ENCODE measurements around the gene CTU2. TPM values are rescaled to one million over a fixed set of nuclear protein-coding genes. Genes with fewer than 3 reads are reported as not detected.

The CTU2 gene
- total and polyA plus RNA-seq, 9 donors, result 9.5 to 17.0 (median 12.9) TPM

DNA sequence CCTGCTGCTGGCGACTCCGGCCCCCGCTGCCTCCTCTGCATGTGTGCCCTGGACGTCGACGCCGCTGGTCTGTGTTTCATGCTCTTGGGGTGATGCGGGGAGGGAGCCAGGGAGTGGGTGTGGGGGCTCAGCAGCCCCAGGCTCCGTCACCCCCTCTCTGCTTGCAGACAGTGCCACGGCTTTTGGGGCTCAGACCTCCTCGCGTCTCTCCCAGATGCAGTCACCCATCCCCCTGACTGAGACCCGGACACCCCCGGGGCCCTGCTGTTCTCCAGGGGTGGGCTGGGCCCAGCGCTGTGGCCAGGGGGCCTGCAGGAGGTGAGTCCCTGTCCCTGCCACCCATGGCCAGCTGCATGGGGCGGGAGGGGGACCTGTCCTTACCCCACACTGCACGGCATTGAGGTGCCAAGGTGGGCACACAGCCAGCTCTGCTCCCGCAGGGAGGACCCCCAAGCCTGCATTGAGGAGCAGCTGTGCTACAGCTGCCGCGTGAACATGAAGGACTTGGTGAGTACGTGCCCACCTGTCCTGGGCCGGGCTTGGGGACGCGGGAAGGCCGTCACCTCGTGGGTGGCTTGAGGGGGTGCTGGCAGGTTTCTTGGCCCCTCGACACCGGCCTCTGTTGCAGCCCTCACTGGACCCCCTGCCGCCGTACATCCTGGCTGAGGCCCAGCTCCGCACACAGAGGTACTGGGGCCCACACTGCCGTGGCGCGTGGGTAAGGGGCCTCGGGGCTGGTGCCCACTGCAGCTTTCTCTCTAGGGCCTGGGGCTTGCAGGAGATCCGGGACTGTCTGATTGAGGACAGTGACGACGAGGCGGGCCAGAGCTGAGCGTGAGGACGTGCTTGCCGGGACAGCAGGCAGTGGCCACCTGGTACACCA, 8.4 kb downstream of the CTU2 start:
- DNase-seq, result no peak
- no peaks in the 10 kb centered on the region for H3K27me3 ChIP-seq (ENCODE audit: control insufficient read depth, insufficient read depth, low read length)
- H3K4me1 ChIP-seq (ENCODE audit: control insufficient read depth, insufficient read depth, low read length), result peaks cover 10% of the 10 kb centered on the region
- 84% methylated on average over 32 of the region's 42 CpGs for WGBS (ENCODE audit: insufficient coverage)
- H3K27ac ChIP-seq (ENCODE audit: low read length), result no peak overlapping the region
- H3K4me3 ChIP-seq (ENCODE audit: low read length), result no peak overlapping the region
- H3K9me3 ChIP-seq (replicated peaks; ENCODE audit: control insufficient read depth, low read depth, low read length), result no peaks in the 10 kb centered on the region
- peaks cover 69% of the 10 kb centered on the region for H3K36me3 ChIP-seq (ENCODE audit: control insufficient read depth, insufficient read depth, low read length)

DNA sequence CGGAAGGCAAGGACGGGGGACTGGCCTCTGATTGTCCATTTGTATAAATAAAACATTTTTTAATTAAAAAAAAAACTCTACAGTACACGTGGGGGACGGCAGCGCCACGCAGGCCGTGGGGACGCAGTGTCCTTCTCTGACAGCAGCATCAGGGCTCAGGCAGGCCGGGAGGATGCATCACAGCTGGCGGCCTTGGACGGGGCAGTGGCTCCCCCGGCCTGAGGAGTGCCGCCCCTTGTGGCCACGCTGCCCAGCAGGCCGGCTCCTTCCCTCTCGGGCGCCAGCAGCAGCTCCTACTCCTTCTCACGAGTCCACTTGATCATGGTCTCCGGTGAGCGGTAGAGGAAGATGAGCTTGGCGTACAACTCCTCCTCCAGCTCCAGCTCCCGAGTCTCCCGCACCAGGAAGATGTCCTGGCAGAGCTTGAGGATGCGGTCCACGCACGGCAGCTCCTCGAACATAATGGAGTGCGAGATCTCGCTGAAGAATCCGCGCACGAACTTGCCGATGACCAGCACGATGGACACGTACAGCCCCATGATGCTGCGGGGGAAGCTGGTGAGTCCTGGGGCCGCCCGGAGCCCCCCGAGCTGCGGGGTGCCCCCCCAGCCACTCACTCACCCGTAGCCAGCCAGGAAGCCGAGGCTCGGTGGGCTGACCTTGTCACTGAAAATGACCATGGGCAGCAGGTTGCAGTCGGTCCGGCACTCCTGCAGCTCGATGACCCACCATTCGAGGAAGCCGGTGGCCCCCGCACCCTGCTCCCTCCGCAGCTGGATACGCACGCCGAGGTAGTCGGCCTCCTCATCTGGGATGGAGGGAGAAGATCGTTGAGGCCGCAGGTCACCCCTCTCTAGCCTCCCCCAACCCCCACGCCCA, 9.2 kb downstream of the CTU2 start:
- no peak overlapping the region for H3K4me3 ChIP-seq (ENCODE audit: low read length)
- DNase-seq, result no peak
- no peak overlapping the region for H3K27ac ChIP-seq (ENCODE audit: low read length)
- no peaks in the 10 kb centered on the region for H3K9me3 ChIP-seq (replicated peaks; ENCODE audit: control insufficient read depth, low read depth, low read length)
- H3K36me3 ChIP-seq (ENCODE audit: control insufficient read depth, insufficient read depth, low read length), result peaks cover 73% of the 10 kb centered on the region
- no peaks in the 10 kb centered on the region for H3K27me3 ChIP-seq (ENCODE audit: control insufficient read depth, insufficient read depth, low read length)
- 88% methylated on average over 45 of the region's 57 CpGs for WGBS (ENCODE audit: insufficient coverage)
- H3K4me1 ChIP-seq (ENCODE audit: control insufficient read depth, insufficient read depth, low read length), result peaks cover 12% of the 10 kb centered on the region

GRCh38 chr16:88716201-88716600, 9.9 kb downstream of the CTU2 start:
- H3K36me3 ChIP-seq (ENCODE audit: control insufficient read depth, insufficient read depth, low read length), result peaks cover 80% of the 10 kb centered on the region

DNA sequence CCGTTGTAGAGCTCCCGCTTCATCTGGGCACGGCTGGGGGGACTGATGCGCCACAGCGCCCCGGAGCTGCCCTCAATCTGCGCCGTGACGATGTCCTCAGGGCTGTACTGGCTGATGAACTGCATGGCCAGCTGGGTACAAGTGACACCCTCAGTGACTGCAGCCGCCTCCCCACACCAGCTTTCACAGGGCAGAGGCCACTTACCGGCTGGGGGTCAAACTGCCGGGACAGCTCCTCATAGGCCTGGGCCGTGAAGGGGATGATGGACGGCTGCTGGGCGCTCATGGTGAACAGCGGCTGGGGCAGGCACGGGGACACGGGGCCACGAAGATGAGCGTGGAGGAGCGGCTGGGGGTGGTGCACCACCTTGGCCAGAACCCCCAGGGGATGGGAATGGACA, 10.3 kb downstream of the CTU2 start:
- Histone ChIP-seq H3K36me3 (ENCODE audit: control insufficient read depth, insufficient read depth, low read length) (peaks cover 81% of the 10 kb centered on the region), H3K9me3 (replicated peaks; ENCODE audit: control insufficient read depth, low read depth, low read length) (no peaks in the 10 kb centered on the region), H3K27me3 (ENCODE audit: control insufficient read depth, insufficient read depth, low read length) (no peaks in the 10 kb centered on the region), H3K27ac (ENCODE audit: low read length) (no peak overlapping the region), H3K4me1 (ENCODE audit: control insufficient read depth, insufficient read depth, low read length) (peaks cover 12% of the 10 kb centered on the region), H3K4me3 (ENCODE audit: low read length) (no peak overlapping the region)
- no peak for DNase-seq
- WGBS (ENCODE audit: insufficient coverage), result 94% methylated on average over 21 of the region's 21 CpGs

More at GRCh38 chr16:88716201-88716600, 9.9 kb downstream of the CTU2 start:
- Histone ChIP-seq H3K27me3 (ENCODE audit: control insufficient read depth, insufficient read depth, low read length) (no peaks in the 10 kb centered on the region), H3K27ac (ENCODE audit: low read length) (no peak overlapping the region), H3K4me1 (ENCODE audit: control insufficient read depth, insufficient read depth, low read length) (peaks cover 12% of the 10 kb centered on the region), H3K9me3 (replicated peaks; ENCODE audit: control insufficient read depth, low read depth, low read length) (no peaks in the 10 kb centered on the region), H3K4me3 (ENCODE audit: low read length) (no peak overlapping the region)
- WGBS (ENCODE audit: insufficient coverage), result 93% methylated on average over 15 of the region's 15 CpGs
- no peak for DNase-seq

GRCh38 chr16:88718178-88718577, 11.9 kb downstream of the CTU2 start:
- H3K36me3 ChIP-seq (ENCODE audit: control insufficient read depth, insufficient read depth, low read length), result peaks cover 93% of the 10 kb centered on the region
- 87% methylated on average over 11 of the region's 11 CpGs for WGBS (ENCODE audit: insufficient coverage)

GRCh38 chr16:88719267-88719932, 13.1 kb downstream of the CTU2 start:
- no peak overlapping the region for H3K4me3 ChIP-seq (ENCODE audit: low read length)
- peak; percentile 66 for DNase-seq
- no peaks in the 10 kb centered on the region for H3K27me3 ChIP-seq (ENCODE audit: control insufficient read depth, insufficient read depth, low read length)
- H3K4me1 ChIP-seq (ENCODE audit: control insufficient read depth, insufficient read depth, low read length), result peaks cover 12% of the 10 kb centered on the region
- no peaks in the 10 kb centered on the region for H3K9me3 ChIP-seq (replicated peaks; ENCODE audit: control insufficient read depth, low read depth, low read length)
- H3K27ac ChIP-seq (ENCODE audit: low read length), result no peak overlapping the region
- H3K36me3 ChIP-seq (ENCODE audit: control insufficient read depth, insufficient read depth, low read length), result peaks cover 89% of the 10 kb centered on the region
- WGBS (ENCODE audit: insufficient coverage), result 83% methylated on average over 20 of the region's 29 CpGs

More at GRCh38 chr16:88718178-88718577, 11.9 kb downstream of the CTU2 start:
- H3K4me1 ChIP-seq (ENCODE audit: control insufficient read depth, insufficient read depth, low read length), result peaks cover 12% of the 10 kb centered on the region
- no peaks in the 10 kb centered on the region for H3K9me3 ChIP-seq (replicated peaks; ENCODE audit: control insufficient read depth, low read depth, low read length)
- no peak for DNase-seq
- no peaks in the 10 kb centered on the region for H3K27me3 ChIP-seq (ENCODE audit: control insufficient read depth, insufficient read depth, low read length)
- no peak overlapping the region for H3K4me3 ChIP-seq (ENCODE audit: low read length)
- H3K27ac ChIP-seq (ENCODE audit: low read length), result no peak overlapping the region

DNA sequence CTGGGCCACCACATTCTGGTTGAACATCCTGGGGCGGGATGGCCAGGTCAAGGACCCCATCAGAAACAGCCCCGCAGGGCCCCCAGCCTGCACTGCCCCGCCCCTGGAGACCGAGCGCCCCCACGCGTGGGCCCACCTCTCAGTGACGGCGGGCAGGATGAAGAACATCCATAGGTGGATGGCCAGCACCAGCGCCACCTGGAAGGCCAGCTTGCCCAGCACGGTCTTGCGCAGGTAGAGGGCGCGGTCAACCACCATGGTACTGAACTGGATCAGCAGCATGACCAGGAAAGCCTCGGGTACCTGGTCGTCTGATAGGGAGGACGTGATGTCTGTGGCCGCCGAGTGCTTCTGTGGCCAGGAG, 13.6 kb downstream of the CTU2 start:
- no peak overlapping the region for H3K27ac ChIP-seq (ENCODE audit: low read length)
- WGBS (ENCODE audit: insufficient coverage), result 96% methylated on average over 19 of the region's 19 CpGs
- H3K36me3 ChIP-seq (ENCODE audit: control insufficient read depth, insufficient read depth, low read length), result peaks cover 89% of the 10 kb centered on the region

GRCh38 chr16:88720396-88720970, 14.2 kb downstream of the CTU2 start:
- WGBS (ENCODE audit: insufficient coverage), result 79% methylated on average over 6 of the region's 23 CpGs
- H3K36me3 ChIP-seq (ENCODE audit: control insufficient read depth, insufficient read depth, low read length), result peaks cover 89% of the 10 kb centered on the region
- H3K27me3 ChIP-seq (ENCODE audit: control insufficient read depth, insufficient read depth, low read length), result no peaks in the 10 kb centered on the region
- H3K9me3 ChIP-seq (replicated peaks; ENCODE audit: control insufficient read depth, low read depth, low read length), result no peaks in the 10 kb centered on the region
- peaks cover 12% of the 10 kb centered on the region for H3K4me1 ChIP-seq (ENCODE audit: control insufficient read depth, insufficient read depth, low read length)
- H3K27ac ChIP-seq (ENCODE audit: low read length), result no peak overlapping the region
- no peak for DNase-seq
- no peak overlapping the region for H3K4me3 ChIP-seq (ENCODE audit: low read length)

More for the DNA sequence above, 13.6 kb downstream of the CTU2 start:
- Histone ChIP-seq H3K27me3 (ENCODE audit: control insufficient read depth, insufficient read depth, low read length) (no peaks in the 10 kb centered on the region), H3K4me3 (ENCODE audit: low read length) (no peak overlapping the region), H3K4me1 (ENCODE audit: control insufficient read depth, insufficient read depth, low read length) (peaks cover 12% of the 10 kb centered on the region), H3K9me3 (replicated peaks; ENCODE audit: control insufficient read depth, low read depth, low read length) (no peaks in the 10 kb centered on the region)
- DNase-seq, result no peak

- WGBS (ENCODE audit: insufficient coverage), result 82% methylated on average over 16 of the region's 17 CpGs
- DNase-seq, result no peak
- no peak overlapping the region for H3K27ac ChIP-seq (ENCODE audit: low read length)
Measured at GRCh38 chr16:88721236-88721635, 14.9 kb downstream of the CTU2 start.

More at GRCh38 chr16:88721236-88721635, 14.9 kb downstream of the CTU2 start:
- Histone ChIP-seq H3K4me3 (ENCODE audit: low read length) (no peak overlapping the region), H3K4me1 (ENCODE audit: control insufficient read depth, insufficient read depth, low read length) (peaks cover 12% of the 10 kb centered on the region), H3K27me3 (ENCODE audit: control insufficient read depth, insufficient read depth, low read length) (no peaks in the 10 kb centered on the region), H3K36me3 (ENCODE audit: control insufficient read depth, insufficient read depth, low read length) (peaks cover 89% of the 10 kb centered on the region), H3K9me3 (replicated peaks; ENCODE audit: control insufficient read depth, low read depth, low read length) (no peaks in the 10 kb centered on the region)

All from muscle of leg (tissue), 11 donors.